ENCODE results near the gene DPP3. TPM values are rescaled to one million over a fixed set of nuclear protein-coding genes. Genes with fewer than 3 reads are reported as not detected.

The DPP3 gene
- polyA plus RNA-seq, 1 of the 3 experiments (the other 2 are of a cell fraction), result 70.6 TPM

DNA sequence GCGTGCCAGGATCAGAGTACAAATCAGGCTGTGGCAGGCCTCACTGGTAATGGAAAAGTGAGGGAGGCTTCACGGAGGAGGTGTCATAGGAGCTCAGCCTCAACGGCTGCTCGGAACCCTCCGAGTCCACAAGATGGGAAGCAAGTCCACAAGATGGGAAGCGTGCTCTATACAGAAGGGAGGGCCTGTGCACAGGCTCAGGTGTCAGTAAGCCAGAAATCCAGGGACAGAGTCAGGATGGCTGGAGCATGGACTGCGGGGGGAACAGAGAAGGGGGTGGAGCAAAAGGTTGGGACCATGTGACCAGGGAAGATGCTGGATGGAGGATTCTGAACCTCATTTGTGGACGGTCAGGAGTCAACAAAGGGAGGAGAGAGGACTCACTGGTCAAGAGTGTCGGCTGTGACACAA lies 3.4 kb upstream of the DPP3 start (continued):
- TF ChIP-seq, protein P1, sequence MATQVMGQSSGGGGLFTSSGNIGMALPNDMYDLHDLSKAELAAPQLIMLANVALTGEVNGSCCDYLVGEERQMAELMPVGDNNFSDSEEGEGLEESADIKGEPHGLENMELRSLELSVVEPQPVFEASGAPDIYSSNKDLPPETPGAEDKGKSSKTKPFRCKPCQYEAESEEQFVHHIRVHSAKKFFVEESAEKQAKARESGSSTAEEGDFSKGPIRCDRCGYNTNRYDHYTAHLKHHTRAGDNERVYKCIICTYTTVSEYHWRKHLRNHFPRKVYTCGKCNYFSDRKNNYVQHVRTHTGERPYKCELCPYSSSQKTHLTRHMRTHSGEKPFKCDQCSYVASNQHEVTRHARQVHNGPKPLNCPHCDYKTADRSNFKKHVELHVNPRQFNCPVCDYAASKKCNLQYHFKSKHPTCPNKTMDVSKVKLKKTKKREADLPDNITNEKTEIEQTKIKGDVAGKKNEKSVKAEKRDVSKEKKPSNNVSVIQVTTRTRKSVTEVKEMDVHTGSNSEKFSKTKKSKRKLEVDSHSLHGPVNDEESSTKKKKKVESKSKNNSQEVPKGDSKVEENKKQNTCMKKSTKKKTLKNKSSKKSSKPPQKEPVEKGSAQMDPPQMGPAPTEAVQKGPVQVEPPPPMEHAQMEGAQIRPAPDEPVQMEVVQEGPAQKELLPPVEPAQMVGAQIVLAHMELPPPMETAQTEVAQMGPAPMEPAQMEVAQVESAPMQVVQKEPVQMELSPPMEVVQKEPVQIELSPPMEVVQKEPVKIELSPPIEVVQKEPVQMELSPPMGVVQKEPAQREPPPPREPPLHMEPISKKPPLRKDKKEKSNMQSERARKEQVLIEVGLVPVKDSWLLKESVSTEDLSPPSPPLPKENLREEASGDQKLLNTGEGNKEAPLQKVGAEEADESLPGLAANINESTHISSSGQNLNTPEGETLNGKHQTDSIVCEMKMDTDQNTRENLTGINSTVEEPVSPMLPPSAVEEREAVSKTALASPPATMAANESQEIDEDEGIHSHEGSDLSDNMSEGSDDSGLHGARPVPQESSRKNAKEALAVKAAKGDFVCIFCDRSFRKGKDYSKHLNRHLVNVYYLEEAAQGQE (IDR thresholded peaks at IDR 0.05; ENCODE audit: low read depth, low read length), result no peak

DNA sequence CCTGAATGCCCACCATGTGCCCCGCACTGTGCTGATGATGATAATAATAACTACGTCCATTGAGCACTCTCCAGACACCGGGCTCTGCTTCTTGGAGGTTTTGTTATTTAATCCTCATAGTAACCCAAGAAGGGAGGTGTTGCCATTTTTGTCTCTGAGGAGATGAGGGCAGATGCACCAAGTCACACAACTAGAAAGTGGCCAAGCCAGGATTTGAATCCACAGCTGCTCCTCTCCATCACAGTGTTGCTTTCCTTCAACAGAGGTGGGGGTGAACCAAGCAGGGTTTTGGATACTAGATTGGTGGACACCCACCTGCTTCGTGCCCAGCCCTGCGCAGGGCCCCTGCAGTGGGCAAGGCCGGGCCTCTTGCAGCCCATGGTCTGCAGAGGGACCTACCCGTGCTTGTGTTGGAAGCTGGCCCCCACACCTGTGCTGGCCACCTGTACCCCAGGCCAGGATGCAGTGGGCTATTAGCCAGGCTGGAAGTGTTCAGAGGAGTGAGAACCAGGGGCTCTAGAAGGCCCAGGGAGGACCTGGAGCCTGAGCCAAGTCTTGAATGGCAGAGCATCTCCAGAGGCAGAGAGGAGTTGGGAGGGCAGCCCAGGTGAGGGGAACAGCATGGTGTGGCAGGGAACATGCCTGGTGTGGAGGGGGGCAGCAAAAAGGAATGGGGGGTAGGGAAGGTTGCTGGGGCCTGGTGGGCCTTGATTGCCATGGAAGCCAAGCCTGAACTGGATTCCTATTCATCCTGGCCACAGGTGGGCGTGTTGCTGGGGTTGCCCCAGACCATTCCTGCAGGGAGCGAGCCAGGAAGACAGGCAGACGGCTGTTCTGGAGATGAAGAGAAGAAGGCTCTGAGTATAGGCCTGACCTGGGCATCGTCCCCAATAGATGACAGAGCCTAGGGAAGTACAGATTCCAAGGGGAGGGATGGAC lies 2.7 kb upstream of the DPP3 start:
- H3K4me3 ChIP-seq (ENCODE audit: low read depth in 2 of 2, low read length in 1 of 2), result no peak overlapping the region
- no peak overlapping the region for H3K4me2 ChIP-seq
- no peak overlapping the region; a peak in 1 of 4 replicates for H3K27ac ChIP-seq (ENCODE audit: low read depth in 2 of 2, low read length in 1 of 2)
- H3K27me3 ChIP-seq (ENCODE audit: insufficient read depth), result no peaks in the 10 kb centered on the region
- H3F3A ChIP-seq (replicated peaks; ENCODE audit: insufficient read depth), result no peaks in the 10 kb centered on the region
- no peaks in the 10 kb centered on the region for H4K20me1 ChIP-seq (ENCODE audit: insufficient read depth)
- H3K9ac ChIP-seq, result no peak overlapping the region
- H3K9me3 ChIP-seq, result no peaks in the 10 kb centered on the region
- WGBS (ENCODE audit: low lambda C conversion rate), result 86% methylated on average over 6 of the region's 11 CpGs
- peaks cover 17% of the 10 kb centered on the region; the same call in 1 of the 2 replicates for H3K79me2 ChIP-seq (ENCODE audit: insufficient read depth)
- POLR2A ChIA-PET, result interaction anchor here (2.7 kb wide), 1 partner anchor 8 kb away, joined by 17 read pairs; no protein-coding TSS in a partner anchor
- no peak overlapping the region for H2AFZ ChIP-seq (ENCODE audit: low read depth)
- H3K4me1 ChIP-seq (ENCODE audit: control insufficient read depth in 1 of 2, insufficient read depth in 2 of 2, low read depth in 1 of 2, low read length in 1 of 2), result peaks cover 0 to 15% of the 10 kb centered on the region in 2 experiments; a peak in 2 of 4 replicates
- DNase-seq, result no peak
- H3K36me3 ChIP-seq (replicated peaks in 1 of 2; ENCODE audit: control insufficient read depth in 1 of 2, insufficient read depth in 2 of 2, low read length in 1 of 2), result peaks cover 6 to 20% of the 10 kb centered on the region in 2 experiments
- H3K9me2 ChIP-seq, result no peaks in the 10 kb centered on the region
- CTCF ChIA-PET, result interaction anchor here (1.0 to 3.8 kb wide), 9 partner anchors 9 to 201 kb away, joined by 3 to 32 read pairs (median 7); partner anchors contain the start of genes MRPL11 and PELI3
- TF ChIP-seq NFIC (IDR thresholded peaks at IDR 0.05; ENCODE audit: borderline replicate concordance) (no peak), SIN3A (IDR thresholded peaks at IDR 0.05; ENCODE audit: borderline replicate concordance, low read depth, low read length) (no peak), RAD21 (IDR thresholded peaks at IDR 0.05; ENCODE audit: low read length) (no peak), TEAD4 (IDR thresholded peaks at IDR 0.05; ENCODE audit: borderline replicate concordance, insufficient read depth) (no peak), ELF1 (IDR thresholded peaks at IDR 0.05) (no peak), FOXJ3 (CRISPR knock-in tag; IDR thresholded peaks at IDR 0.05) (no peak), FOXM1 (IDR thresholded peaks at IDR 0.05; ENCODE audit: low read depth) (no peak), GATA2 (CRISPR knock-in tag; IDR thresholded peaks at IDR 0.05) (no peak), EP300 (IDR thresholded peaks at IDR 0.05; ENCODE audit: borderline replicate concordance in 1 of 2, low read depth in 1 of 2, low read length in 1 of 2) (no peak), MXI1 (IDR thresholded peaks at IDR 0.05; ENCODE audit: low read depth, low read length) (no peak), YY1 (IDR thresholded peaks at IDR 0.05; ENCODE audit: low read depth) (no peak), SMC3 (IDR thresholded peaks at IDR 0.05; ENCODE audit: low read depth, low read length) (no peak)
- TF ChIP-seq, protein P2, sequence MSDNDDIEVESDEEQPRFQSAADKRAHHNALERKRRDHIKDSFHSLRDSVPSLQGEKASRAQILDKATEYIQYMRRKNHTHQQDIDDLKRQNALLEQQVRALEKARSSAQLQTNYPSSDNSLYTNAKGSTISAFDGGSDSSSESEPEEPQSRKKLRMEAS (IDR thresholded peaks at IDR 0.05; ENCODE audit: low read depth), result no peak
- TF ChIP-seq, protein P3, sequence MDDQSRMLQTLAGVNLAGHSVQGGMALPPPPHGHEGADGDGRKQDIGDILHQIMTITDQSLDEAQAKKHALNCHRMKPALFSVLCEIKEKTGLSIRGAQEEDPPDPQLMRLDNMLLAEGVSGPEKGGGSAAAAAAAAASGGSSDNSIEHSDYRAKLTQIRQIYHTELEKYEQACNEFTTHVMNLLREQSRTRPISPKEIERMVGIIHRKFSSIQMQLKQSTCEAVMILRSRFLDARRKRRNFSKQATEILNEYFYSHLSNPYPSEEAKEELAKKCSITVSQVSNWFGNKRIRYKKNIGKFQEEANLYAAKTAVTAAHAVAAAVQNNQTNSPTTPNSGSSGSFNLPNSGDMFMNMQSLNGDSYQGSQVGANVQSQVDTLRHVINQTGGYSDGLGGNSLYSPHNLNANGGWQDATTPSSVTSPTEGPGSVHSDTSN (IDR thresholded peaks at IDR 0.05), result no peak
- TF ChIP-seq, protein P4, sequence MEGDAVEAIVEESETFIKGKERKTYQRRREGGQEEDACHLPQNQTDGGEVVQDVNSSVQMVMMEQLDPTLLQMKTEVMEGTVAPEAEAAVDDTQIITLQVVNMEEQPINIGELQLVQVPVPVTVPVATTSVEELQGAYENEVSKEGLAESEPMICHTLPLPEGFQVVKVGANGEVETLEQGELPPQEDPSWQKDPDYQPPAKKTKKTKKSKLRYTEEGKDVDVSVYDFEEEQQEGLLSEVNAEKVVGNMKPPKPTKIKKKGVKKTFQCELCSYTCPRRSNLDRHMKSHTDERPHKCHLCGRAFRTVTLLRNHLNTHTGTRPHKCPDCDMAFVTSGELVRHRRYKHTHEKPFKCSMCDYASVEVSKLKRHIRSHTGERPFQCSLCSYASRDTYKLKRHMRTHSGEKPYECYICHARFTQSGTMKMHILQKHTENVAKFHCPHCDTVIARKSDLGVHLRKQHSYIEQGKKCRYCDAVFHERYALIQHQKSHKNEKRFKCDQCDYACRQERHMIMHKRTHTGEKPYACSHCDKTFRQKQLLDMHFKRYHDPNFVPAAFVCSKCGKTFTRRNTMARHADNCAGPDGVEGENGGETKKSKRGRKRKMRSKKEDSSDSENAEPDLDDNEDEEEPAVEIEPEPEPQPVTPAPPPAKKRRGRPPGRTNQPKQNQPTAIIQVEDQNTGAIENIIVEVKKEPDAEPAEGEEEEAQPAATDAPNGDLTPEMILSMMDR (IDR thresholded peaks at IDR 0.05), result no peak
- TF ChIP-seq, protein P5, sequence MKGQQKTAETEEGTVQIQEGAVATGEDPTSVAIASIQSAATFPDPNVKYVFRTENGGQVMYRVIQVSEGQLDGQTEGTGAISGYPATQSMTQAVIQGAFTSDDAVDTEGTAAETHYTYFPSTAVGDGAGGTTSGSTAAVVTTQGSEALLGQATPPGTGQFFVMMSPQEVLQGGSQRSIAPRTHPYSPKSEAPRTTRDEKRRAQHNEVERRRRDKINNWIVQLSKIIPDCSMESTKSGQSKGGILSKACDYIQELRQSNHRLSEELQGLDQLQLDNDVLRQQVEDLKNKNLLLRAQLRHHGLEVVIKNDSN (IDR thresholded peaks at IDR 0.05; ENCODE audit: borderline replicate concordance, low read depth), result no peak
- TF ChIP-seq, protein P1 (IDR thresholded peaks at IDR 0.05; ENCODE audit: low read depth, low read length), result no peak
